Suprapubic skin (tissue), 4 donors: Measurements from ENCODE around the gene ZFAND6. TPM values are rescaled to one million over a fixed set of nuclear protein-coding genes. Genes with fewer than 3 reads are reported as not detected.
"Not testable (repeated sequence)": the region's sequence is repeated elsewhere in the genome, so short reads cannot be mapped to it uniquely, and the experiment has no call there.

Experiments
- DNase-seq, 2 donors: peaks; one replicate each; pipeline ENCODE4 v3.0.0-alpha.2; 2019; ENCODE audit warnings: low spot score in 2 of 2
- H3K27ac ChIP-seq: fragments of 200-600 bp; sonication (generic); one replicate; pipeline ENCODE4 v1.5.1; 2019
- H3K27me3 ChIP-seq: fragments of 200-600 bp; sonication (generic); one replicate; pipeline ENCODE4 v1.5.1; 2019
- H3K36me3 ChIP-seq: fragments of 200-600 bp; sonication (generic); one replicate; pipeline ENCODE4 v1.5.1; 2019
- H3K4me1 ChIP-seq: fragments of 200-600 bp; sonication (generic); one replicate; pipeline ENCODE4 v1.5.1; 2019
- H3K4me3 ChIP-seq: fragments of 200-600 bp; sonication (generic); one replicate; pipeline ENCODE4 v1.5.1; 2019; ENCODE audit warnings: mild to moderate bottlenecking
- H3K9me3 ChIP-seq: fragments of 200-600 bp; sonication (generic); one replicate; pipeline ENCODE4 v1.5.1; 2019
- CTCF ChIP-seq, 2 donors: fragments of 200-600 bp in 1 of 2; fragments of 450-650 bp in 1 of 2; sonication (generic) in 1 of 2; IDR thresholded peaks; one replicate each; pipeline ENCODE4 v1.5.1; 2016 to 2019; ENCODE audit warnings: antibody characterized with exemption in 2 of 2, mild to moderate bottlenecking in 1 of 2, moderate library complexity in 1 of 2
- EP300 ChIP-seq: sonication (generic); formaldehyde crosslinking; IDR thresholded peaks from one replicate; pipeline ENCODE4 v1.6.1; 2017; ENCODE audit warnings: antibody characterized with exemption
- POLR2A ChIP-seq, 2 donors: fragments of 450-650 bp; IDR thresholded peaks; one replicate each; pipeline ENCODE4 v1.6.1; 2017; ENCODE audit warnings: antibody characterized with exemption in 2 of 2, mild to moderate bottlenecking in 2 of 2, moderate library complexity in 2 of 2
- POLR2AphosphoS5 ChIP-seq, 3 donors: sonication (generic); formaldehyde crosslinking; IDR thresholded peaks; one replicate each; pipeline ENCODE4 v1.6.1; 2017; ENCODE audit warnings: antibody characterized with exemption in 3 of 3
- WGBS: methylation state at CpG from one replicate; pipeline ENCODE4 v1.1.5; 2018; 5-methylcytosine and 5-hydroxymethylcytosine counted together
- total RNA-seq, 4 donors: library from RNA; depleted of rRNA; stranded (reverse); fragments of >200 nt; gene quantifications; one replicate each; pipeline ENCODE4 v1.1.0, GENCODE V29; 2016

Gene ZFAND6
- total RNA-seq, 4 donors from 2014 or later: 47.9 to 107 (median 80.9) TPM

- Histone ChIP-seq H3K27ac (no peak overlapping the region), H3K36me3 (no peaks in the 10 kb centered on the region), H3K9me3 (no peaks in the 10 kb centered on the region), H3K4me3 (no peak overlapping the region), H3K27me3 (no peaks in the 10 kb centered on the region), H3K4me1 (peaks cover 33% of the 10 kb centered on the region)
- 91% methylated on average over 4 of the region's 4 CpGs for WGBS
- no peak for TF ChIP-seq CTCF (IDR thresholded peaks at IDR 0.05)
- no peak for TF ChIP-seq POLR2AphosphoS5 (IDR thresholded peaks at IDR 0.05)
- TF ChIP-seq POLR2A (IDR thresholded peaks at IDR 0.05): no peak
- no peak for TF ChIP-seq EP300
- DNase-seq: no peak
Observed at GRCh38 chr15:80095511-80095910, 36.0 kb downstream of the ZFAND6 start.

GRCh38 chr15:80095969-80096368 lies 36.5 kb downstream of the ZFAND6 start:
- DNase-seq: no peak
- no peak for TF ChIP-seq EP300
- Histone ChIP-seq H3K4me1 (peaks cover 32% of the 10 kb centered on the region), H3K4me3 (no peak overlapping the region), H3K36me3 (no peaks in the 10 kb centered on the region), H3K27me3 (no peaks in the 10 kb centered on the region), H3K9me3 (no peaks in the 10 kb centered on the region), H3K27ac (no peak overlapping the region)
- WGBS: 66% methylated on average over 3 of the region's 3 CpGs

- DNase-seq: no peak
- 98% methylated on average over 1 of the region's 1 CpG for WGBS
- H3K9me3 ChIP-seq: no peaks in the 10 kb centered on the region
- peaks cover 31% of the 10 kb centered on the region for H3K4me1 ChIP-seq
- H3K27ac ChIP-seq: no peak overlapping the region
- no peaks in the 10 kb centered on the region for H3K36me3 ChIP-seq
- no peak overlapping the region for H3K4me3 ChIP-seq
- H3K27me3 ChIP-seq: no peaks in the 10 kb centered on the region
- no peak for TF ChIP-seq EP300
- TF ChIP-seq POLR2A (IDR thresholded peaks at IDR 0.05): no peak
- TF ChIP-seq CTCF (IDR thresholded peaks at IDR 0.05): no peak
- no peak for TF ChIP-seq POLR2AphosphoS5 (IDR thresholded peaks at IDR 0.05)
Observed at GRCh38 chr15:80098341-80098740, 38.9 kb downstream of the ZFAND6 start.

- H3K27ac ChIP-seq: no peak overlapping the region
- H3K27me3 ChIP-seq: no peaks in the 10 kb centered on the region
- H3K4me3 ChIP-seq: no peak overlapping the region
- TF ChIP-seq CTCF (IDR thresholded peaks at IDR 0.05): no peak
- no peak for TF ChIP-seq POLR2A (IDR thresholded peaks at IDR 0.05)
- peaks cover 4% of the 10 kb centered on the region for H3K36me3 ChIP-seq
- 70% methylated on average over 3 of the region's 3 CpGs for WGBS
- H3K9me3 ChIP-seq: no peaks in the 10 kb centered on the region
- no peak for DNase-seq
- peaks cover 22% of the 10 kb centered on the region for H3K4me1 ChIP-seq
Observed at GRCh38 chr15:80099241-80099640, 39.8 kb downstream of the ZFAND6 start.

GRCh38 chr15:80099662-80100061 lies 40.2 kb downstream of the ZFAND6 start:
- WGBS: 95% methylated on average over 6 of the region's 6 CpGs
- H3K27me3 ChIP-seq, H3K27ac ChIP-seq, DNase-seq, H3K36me3 ChIP-seq, H3K4me3 ChIP-seq, H3K9me3 ChIP-seq: not testable (repeated sequence)
- H3K4me1 ChIP-seq: peaks cover 18% of the 10 kb centered on the region

- peaks cover 12% of the 10 kb centered on the region for H3K4me1 ChIP-seq
- no peak overlapping the region for H3K27ac ChIP-seq
Observed at GRCh38 chr15:80100247-80100646, 40.8 kb downstream of the ZFAND6 start.

More at GRCh38 chr15:80100247-80100646, 40.8 kb downstream of the ZFAND6 start:
- Histone ChIP-seq H3K4me3 (no peak overlapping the region), H3K9me3 (no peaks in the 10 kb centered on the region), H3K27me3 (no peaks in the 10 kb centered on the region), H3K36me3 (peaks cover 6% of the 10 kb centered on the region)
- TF ChIP-seq POLR2A (IDR thresholded peaks at IDR 0.05) (no peak), CTCF (IDR thresholded peaks at IDR 0.05) (no peak), EP300 (no peak), POLR2AphosphoS5 (IDR thresholded peaks at IDR 0.05) (no peak)
- DNase-seq: no peak
